CD4-positive, alpha-beta T cell treated with Interleukin-21 for 1 hour (primary cell): Measurements from ENCODE around the gene ATP6V0A4.
"Not testable (repeated sequence)": the region's sequence is repeated elsewhere in the genome, so short reads cannot be mapped to it uniquely, and the experiment has no call there.

Experiments used
- DNase-seq: peaks from one replicate; pipeline ENCODE4 v3.0.0-alpha.2; 2020

Gene ATP6V0A4

DNA sequence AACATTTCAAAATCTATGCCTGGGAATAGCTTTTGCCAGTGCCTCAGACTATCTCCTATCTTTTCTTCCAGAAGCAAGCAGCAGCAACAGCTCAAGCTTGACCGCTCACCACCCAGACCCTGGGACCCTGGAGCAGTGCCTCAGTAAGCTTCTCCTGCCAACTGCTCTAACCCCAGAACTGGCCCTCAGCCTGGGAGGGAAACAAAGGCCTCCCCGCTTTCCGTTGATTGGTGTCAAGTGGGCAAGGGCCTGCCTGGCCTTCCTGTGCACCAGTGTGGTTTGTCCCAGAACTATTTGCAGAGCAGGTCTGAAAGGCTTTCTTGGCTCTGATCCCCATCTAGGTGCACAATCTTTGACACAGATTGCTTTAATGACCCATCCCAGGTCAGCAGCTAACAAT lies 3.3 kb upstream of the ATP6V0A4 start:
- DNase-seq: no peak

DNA sequence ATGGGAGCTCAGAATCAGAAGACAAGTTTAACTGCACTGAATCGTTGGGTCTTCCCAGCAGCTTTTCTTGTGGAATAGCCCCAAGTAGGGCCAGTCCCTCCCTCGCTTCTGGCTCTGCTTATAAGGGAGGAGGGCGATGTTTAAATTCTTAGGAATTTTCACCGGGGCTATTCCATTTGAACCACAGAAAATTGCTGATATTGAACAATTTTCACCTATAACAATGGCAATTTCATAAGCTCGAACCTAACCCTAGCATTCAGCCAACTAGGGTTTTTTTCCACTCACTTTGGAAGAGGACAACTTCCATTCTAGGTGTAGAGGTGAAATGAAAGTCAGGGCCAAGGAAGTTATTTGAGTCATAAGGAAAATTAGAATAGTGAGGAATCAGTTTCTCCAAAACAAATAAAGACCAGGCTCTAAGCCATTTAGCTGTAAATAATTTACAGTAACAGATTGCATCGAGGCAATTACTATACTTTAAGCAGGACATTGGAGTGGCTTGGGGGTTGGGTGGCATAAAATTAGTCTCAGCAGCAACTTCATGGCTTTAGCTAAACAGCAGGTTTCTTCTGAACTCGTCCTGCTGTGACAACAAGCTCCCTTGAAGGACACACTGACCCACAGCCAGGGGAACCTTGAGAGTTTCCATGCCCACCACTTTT lies 1.5 kb upstream of the ATP6V0A4 start:
- no peak for DNase-seq

DNA sequence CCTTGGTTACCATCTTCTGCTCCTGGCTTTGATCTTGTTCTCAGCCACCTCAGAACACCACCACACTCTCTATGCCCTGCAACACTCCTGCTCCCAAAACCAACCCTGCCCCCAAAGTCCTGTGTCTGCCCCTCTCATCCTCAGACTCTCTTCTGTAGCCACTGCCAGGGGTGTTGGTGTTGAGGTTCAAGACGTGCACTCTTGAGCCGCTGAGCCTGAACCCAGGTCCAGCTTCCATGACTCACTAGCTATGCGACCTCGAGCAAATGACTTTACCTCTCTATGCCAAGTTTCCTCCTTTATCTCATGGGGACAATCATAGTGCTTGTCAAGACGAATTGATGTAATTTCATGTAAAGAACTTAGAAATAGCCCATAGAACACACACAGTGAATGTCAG lies 840 bp upstream of the ATP6V0A4 start:
- DNase-seq: no peak

DNA sequence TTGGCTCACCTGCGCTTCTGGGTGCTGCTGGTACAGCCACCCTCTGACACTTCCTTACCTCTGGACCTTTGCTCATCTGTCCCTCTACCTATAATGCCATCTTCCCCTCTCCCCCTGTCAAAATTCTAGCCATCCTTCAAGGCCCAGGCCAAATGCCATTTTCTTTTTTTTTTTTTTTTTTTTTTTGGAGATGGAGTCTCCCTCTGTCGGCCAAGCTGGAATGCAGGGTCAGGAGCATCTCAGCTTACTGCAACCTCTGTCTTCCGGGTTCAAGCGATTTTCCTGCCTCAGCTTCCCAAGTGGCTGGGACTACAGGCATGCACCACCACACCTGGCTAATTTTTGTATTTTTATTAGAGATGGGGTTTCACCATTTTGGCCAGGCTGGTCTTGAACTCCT lies 950 bp downstream of the ATP6V0A4 start:
- not testable (repeated sequence) for DNase-seq

- no peak for DNase-seq
These were observed 1.9 kb downstream of the ATP6V0A4 start for GRCh38 chr7:138796038-138796615.

DNA sequence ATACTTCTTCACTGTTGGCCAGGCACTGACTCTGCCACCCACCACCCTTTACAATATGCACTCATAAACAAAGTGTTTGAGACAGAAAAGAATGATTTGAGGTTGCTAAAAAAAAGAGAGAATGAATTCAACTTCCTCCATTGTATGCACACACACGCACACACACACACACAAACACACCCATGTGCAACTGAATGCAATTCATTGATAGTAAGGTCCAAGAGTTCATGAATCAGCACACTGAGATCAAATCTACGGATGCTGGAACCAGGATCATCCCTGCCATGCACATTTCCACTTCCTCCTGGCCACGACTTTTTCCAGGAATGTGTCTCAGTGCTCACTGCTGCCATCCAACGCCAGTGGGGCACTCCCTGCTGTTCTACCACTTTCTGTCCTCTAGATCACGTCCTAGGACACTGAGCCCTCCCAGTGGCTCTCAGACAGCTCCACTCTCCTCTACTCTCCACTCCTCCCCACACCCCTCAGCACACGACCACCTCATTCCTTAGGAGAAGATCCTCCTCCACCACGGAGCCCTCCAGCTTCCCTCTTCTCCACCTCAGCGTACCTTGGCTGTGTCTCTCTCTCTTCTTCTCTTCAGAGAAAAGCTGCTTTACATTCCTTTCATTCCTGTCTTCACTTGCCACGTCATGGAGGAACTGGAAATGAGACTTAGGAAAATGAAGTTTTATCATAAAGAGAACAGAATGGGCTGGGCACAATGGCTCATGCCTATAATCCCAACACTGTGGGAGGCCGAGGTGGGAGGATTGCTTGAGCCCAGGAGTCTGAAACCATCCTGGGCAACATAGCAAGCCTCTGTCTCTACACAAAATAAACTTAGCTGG lies 12.2 kb downstream of the ATP6V0A4 start:
- DNase-seq: no peak

DNA sequence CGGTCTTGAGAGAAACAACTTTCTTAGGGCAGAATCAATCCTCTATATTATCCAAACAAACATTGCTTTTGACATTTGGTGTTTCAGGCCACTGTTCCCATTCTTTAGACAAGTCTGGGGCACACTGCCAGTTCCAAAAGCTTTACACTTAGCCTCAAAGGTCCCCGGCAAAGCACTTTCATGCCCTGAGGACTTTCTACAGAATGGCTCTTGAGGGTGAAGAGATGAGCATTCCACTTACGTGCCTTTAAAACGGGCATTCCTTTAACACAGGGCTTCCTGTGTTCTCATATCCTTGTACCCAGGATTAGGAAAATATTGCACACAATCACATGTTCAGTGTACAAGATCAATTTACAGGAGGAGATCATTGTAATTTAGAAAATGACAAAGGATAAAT lies 13.3 kb downstream of the ATP6V0A4 start:
- no peak for DNase-seq

DNA sequence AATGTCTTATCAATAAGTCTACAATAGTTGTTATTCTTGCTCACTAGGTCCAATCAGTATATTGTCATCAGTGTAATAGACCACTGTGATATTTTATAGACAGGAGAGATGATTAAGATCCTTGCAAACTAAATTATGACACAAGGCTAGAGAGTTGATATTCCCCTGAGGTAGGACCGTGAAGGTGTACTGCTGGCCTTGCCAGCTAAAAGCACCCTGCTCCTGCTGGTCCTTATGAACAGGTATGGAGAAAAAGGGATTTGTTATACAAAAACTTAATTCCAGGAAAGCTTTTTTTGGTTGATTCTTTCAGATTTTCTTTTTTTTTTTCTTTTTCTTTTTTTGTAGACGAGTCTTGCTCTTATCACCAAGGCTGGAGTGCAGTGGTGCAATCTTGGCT lies 17.0 kb downstream of the ATP6V0A4 start:
- DNase-seq: no peak

- no peak for DNase-seq
These were observed 21.7 kb downstream of the ATP6V0A4 start for GRCh38 chr7:138776166-138776833.

- no peak for DNase-seq
These were observed 24.2 kb downstream of the ATP6V0A4 start for GRCh38 chr7:138773817-138774216.

DNA sequence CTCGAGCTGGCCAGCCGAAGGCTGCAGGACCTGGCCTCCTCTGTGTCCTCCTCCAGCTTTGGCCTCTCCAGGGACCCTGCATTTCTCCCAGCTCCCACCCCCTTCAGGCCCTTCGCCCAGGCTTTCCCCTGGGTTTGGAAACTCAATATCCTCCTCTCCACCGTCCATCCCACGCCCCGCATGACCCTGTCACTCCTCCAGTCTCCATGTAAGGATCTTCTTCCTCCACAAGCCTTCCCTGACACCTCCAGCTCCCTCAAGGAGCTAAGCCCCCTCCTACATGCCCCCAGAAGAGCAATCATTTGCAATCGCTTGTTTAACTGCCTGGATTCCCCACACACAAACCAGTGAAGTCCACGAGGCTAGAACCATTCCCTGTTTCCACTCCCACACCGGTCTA lies 24.8 kb downstream of the ATP6V0A4 start:
- DNase-seq: no peak

- no peak for DNase-seq
These were observed 27.1 kb downstream of the ATP6V0A4 start for GRCh38 chr7:138770904-138771303.

DNA sequence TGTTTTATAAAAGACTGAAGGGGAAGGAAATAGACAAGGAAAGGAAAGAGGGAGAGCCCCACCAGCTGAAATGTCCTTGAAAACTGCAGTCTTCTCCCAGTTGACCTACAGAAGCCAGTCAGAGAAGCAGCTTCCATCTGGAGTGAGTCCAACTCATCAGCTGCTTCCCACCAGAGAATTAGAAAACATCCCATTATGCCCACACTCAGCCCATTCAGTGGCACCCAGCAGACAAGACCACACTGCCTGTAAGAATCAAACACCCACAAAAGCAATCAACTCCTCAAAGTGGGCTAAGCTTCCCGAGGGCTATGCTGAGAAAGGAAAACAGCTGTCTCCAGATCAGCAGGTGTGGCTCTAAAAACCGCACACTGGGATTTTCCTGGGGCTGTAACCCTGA lies 29.8 kb downstream of the ATP6V0A4 start:
- no peak for DNase-seq

- no peak for DNase-seq
These were observed 41.3 kb downstream of the ATP6V0A4 start for GRCh38 chr7:138756591-138757242.

DNA sequence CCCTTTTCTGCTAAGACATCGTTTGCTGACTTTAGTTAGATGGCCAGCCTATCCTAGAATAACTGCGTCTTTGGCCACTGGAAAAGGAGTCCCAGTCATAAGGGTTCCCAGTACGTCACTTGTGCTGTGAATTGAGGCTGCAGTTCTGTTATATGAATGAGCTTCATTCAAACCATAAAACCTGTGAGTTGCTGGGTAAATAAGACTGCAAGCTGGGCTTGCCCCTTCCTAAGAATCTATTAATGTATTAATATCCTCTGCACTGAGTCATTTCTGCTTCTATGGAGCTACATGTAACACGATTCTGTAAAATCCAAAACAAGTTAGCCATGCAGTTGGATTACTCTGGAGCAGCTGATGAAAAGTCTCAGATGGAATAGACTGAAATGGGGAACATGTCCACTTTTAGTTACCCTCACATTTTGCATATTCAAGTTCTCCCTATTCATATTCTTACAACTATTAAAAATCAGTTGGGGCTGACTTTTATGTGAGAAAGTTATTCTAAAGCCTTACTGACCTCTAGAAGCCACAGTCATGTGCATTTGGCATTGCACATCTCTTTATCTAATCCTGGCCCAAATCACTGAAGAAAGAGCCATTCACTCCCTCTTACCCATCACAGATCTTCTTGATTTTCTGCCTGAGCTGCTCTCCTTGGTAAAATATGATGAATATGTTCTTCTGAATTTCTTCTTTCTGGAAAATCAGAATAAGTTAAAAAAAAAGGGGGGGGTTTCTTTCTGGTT lies 42.0 kb downstream of the ATP6V0A4 start:
- no peak for DNase-seq

- DNase-seq: no peak
These were observed 42.7 kb downstream of the ATP6V0A4 start for GRCh38 chr7:138755331-138755747.

DNA sequence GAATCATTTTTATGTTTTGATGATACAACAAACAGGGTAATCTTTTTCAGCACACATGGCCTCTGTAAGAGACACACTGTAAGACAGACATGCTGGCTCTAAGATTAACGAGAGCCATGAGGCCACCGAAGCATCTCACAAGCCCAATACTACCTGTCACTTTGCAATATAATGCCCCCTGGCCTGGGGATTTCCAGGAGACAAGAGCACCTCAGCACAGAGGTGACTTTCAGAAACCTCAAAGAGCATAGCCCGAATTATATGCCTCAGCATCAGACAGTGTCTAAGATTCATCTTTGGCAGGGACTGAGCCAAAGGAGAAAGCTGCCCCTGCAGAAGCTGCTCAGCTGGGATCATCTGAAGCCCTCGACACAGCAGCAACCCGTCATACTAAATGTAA lies 44.4 kb downstream of the ATP6V0A4 start:
- peak; percentile 47 for DNase-seq

- DNase-seq: no peak
These were observed 44.9 kb downstream of the ATP6V0A4 start for GRCh38 chr7:138753150-138753518.

DNA sequence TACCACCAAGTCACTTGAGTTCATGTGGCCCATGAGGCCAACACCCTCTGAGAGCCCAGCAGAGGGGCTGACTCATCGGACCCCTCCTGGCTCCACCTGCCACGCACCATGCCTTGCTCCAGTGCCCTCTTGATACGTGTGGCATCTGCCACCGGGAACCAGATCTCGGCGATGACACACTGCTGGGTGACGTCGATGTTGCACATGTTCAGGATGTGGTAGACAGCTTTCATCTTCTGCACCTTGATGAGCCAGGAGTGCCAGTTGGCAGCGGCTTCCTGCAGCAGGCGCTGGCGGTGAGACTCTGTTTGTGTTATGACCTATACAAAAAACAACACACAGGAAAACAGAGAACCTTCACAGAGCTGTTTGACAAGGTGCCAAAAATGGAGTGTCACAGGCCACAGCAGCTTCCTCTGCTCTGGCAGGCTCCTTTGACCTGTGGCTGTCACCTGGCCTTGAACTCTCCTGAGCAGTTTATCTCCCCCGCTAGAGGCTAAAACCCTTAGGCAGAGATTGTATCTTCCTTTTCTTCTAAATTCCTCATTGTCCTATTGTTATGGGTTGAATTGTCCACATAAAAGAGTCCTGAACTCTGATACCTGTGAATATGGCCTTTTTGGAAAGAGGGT lies 45.4 kb downstream of the ATP6V0A4 start:
- peak; percentile 95 for DNase-seq

DNA sequence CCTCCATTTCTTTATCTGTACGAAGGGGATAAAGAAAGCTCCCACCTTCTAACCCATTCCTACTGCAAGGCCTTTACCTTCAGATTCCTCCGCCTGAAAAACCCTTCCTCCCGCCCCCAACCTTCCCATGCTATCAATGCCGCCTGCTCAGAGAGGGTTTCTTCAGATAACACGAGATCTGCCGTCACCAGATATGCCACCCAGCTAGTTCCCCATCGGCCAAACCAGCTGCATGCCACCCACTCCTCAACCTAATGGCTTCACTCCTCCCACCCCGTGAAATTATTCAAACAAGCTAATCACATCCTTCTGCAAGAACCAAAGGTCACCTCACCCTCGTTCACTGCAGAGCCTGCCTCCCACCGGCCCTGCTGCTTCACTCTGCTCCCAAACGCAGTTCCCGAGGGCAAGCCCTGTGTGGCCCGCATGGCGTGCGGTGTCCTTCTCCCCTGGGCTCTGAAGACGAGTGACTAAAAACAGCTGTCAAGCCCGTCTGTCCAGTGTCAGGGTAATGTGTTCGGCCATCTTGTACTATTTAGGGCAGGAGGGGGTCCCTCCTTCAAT lies 47.0 kb downstream of the ATP6V0A4 start:
- no peak for DNase-seq

DNA sequence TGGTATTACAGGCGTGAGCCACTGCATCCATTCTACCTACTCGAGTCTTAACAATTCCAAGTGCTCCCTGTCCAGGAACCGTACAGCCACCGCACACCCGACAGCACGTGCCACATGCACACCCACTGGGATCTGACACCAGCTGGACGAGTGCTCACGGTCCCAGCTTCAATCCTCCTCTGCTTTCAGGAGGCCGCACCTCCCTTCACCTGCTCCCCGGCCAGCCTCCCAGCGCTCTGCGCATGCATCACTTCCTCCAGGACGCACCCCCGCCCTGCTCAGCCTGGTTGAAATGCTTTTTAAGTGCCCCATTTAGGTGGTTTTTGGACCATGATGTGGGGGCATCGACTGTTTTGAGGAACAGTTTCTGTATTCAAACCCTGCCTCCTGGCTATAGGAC lies 47.5 kb downstream of the ATP6V0A4 start:
- DNase-seq: no peak
